ENCODE measurements around the gene LINS1.
"Not testable (repeated sequence)": the region's sequence is repeated elsewhere in the genome, so short reads cannot be mapped to it uniquely, and the experiment has no call there.

LINS1 gene

DNA sequence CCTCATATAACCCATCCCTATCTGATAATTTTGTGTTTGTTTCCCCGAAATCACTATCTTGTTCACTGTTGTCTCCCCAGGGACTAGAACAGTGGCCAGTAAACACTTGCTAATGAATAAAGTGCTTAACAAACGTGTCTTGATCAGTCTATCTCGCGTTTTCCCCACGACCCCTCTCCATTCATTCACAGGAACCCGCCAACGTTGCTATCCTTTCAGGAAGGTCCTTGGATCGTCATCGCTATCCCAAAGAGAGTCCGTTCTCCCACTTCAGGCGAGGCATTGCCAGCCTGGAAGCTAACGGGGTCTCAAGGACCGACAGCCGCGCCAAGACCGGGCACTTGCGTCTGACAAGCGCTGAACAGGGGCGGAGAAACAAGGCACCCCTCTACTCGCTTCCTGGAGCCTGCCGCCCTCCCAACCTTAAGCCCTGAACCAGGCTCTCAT lies 344 bp downstream of the LINS1 start:
- DNase-seq: no peak

DNA sequence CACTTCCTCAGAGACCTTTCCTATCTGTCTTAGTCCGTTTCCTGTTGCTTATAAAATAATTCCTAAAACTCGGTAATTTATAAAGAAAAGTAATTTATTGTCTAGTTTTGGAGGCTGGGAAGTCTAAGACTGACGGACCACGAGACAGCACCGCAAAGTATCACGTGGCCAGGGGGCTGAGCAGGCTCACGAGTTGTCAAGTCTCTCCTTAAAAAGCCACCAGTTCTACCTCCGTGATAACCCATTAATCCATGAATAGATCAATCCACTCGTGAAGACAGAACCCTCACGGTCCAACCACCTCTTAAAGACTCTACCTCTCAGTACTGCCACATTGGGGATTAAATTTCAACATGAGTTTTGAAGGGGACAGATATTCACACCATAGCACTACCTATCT lies 821 bp downstream of the LINS1 start:
- DNase-seq: peak; percentile 52

DNA sequence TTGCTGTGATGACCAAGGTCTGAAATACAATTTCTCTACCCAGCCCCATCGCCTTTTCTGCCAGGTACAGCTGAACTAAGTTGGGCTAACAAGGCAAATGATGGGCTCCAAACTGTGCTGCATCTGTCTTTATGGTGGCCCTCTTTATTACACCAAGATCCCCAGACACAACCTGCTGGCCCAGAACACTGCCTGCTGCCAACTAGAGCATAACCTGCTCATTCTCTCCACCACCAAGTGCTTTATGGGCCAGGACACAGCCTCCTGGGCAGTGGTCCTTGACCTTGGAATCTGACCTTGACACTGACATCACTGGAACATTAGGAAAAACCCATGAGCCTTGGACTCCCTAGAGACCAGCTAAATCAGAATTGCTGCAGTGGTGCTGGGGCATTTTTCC lies 3.3 kb downstream of the LINS1 start:
- no peak for DNase-seq

DNA sequence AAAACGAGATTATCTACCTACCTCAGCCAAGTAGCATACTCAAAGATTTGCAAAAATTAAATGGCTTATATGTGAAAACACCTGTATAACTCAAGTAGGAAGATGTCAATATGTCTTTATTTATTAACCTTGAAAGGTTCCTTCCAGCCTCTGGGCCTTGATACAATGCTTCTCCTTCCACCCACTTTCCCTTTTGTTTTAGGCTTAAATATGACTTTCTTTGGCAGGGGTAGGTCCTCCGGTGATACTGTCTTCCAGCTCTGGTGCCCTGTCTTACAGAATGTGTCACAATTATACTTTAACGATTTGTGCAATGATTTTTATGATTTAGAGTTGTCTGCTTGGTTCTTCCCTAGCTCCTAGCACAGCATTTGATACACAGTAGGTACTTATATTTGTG lies 4.1 kb downstream of the LINS1 start:
- no peak for DNase-seq

DNA sequence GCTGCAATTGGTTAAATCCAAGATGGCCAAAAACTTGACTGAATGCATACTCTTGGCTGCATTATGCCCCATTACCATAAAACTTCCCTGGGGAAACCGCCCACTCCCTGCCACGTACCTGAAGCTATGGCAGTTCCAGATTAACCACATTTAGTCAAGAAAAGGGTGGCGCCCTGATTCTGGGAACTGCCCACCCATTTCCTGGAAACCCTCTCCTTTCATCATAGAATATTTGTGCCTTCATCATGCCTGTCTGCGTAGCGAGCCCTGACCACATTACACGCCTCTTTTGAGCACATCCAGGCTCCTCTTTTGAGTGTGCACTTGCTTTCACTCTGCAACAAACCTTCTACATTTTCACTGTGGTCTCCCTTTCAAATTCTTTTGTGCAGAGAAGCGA lies 5.2 kb downstream of the LINS1 start:
- peak; percentile 96 for DNase-seq

DNA sequence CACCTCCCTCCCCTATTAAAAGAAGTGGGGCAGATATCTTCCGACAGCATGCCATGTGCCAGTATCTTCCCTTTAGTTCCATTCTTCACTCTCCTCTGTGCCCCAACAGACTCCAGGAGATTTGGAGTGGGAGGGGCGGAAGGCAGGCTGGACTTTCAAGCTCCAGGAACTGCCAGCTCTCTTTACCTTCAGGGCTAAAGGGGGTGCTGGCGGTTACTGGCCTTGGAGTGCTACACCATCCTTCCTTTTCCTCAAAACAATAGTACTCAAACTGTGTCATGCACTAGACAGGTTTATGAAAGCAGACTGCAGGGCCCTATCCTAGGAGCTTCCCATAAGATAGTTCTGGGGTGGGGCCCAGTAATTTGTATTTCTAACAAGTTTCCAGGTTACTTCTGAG lies 6.0 kb downstream of the LINS1 start:
- no peak for DNase-seq

DNA sequence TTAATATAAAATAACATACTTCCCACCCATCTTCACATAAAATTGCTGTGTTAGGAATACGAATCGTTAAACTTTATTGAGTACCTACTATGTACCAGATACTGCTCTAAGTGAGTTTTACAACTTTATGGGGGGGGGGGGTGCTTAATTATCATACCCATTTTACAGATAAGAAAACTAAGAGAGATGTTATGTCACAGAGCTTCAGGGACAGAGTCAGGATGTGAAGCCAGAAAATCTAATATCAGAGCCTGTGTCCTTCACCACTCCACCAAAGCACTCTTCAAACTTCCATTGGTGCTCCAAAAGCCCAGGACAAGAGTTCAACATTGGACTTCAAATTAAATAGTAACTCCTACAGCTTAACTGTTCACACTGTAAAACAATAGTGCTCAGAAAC lies 8.6 kb downstream of the LINS1 start:
- no peak for DNase-seq

DNA sequence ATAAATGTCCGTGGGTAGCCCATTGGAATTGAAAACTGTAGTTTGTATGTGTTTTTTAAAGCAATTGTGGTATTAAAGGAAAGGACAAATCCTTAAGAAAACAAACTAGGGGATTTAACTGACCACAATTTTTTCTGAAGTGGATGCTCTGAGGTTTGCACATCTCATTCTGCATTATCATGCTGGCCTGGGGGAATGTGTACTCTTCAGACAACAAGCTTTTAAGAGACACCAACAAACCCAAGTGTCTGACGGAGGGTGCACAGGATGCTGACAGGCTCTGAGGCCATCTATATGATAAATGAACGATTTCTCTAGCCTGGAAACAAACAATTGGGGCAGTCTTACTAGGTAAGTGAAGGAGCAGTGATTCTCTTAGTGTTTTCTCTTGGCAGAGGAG lies 9.1 kb downstream of the LINS1 start:
- no peak for DNase-seq

DNA sequence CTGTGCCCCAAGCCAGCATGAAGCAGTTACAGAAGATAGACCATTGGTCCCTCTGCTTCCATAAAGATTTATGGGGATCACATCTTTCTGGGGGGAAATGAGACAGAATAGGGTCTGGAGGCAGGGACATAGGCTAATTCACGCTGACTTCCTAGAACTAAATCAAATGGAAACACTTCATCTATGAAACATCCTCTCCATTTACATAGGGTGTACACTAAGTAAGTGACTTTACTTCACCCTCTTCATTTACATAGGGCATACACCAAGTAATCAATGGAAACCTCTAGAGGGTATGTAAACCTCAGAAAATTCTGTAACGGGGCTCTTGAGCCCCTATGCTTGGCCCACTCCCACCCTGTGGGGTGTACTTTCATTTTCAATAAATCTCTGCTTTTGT lies 10.1 kb downstream of the LINS1 start:
- DNase-seq: no peak

DNA sequence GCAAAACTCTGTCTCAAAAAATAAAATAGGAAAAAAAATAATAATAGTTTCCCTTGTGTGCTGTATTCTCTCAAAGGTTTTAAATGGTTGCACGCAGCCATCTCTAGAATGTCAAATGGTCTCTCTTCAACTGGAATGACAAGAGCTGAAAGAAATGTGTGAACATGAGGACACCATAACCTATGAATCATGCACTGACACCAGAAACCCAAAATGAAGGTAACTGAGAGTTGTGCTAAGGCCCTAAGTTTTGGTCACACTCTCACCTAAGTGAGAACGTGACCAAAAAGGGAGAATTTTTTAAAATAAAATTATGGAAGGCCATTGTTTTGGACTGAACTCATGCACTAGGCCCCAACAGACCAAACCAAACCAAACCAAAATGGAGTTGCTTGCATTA lies 10.8 kb downstream of the LINS1 start:
- not testable (repeated sequence) for DNase-seq

DNA sequence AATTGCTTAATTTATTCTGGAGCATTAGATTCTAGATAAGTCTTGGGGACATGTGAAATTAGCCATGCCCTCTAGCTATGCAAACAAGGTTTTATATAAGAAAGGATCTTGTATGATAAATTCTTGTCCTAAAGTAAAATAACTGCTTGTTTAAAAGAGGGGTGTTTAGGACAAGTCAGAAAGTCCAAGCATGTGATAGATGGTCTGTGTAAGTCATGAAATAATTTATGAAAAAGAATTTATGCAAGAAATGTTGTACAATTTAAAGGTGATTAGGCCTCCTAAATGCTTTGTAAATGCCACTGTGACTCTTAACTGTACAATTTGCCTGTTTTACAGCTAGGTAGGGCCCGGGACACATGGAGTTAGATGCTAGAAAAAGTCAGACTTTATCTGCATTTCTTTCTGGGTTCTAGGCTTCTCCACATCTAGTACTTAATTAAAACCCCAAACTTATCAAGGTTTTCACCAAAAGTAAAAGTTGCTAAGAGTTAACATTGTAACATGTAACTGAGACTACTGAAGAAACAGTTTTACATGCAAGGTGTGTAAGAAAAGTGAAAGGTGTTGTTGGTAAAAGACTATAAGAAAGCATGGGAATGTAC lies 13.2 kb downstream of the LINS1 start:
- no peak for DNase-seq

DNA sequence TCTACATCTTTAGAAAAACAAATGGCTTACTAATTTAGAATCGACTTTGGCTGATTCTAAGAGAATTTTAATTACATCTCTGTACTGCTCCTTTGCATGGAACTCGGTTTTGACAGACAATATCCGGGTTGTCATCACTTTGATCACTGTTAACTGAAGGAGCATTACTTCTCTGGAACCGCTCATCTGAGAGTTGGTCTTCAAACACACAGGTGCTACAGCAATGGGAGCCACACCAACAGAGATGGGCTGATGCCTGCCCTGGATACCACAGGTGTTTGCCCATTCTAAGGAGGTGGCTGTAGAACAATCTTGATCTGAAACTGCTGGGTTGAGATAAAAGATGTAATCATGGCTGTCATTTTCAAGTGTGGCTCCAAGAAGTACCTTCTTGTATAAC lies 21.6 kb downstream of the LINS1 start:
- no peak for DNase-seq

DNA sequence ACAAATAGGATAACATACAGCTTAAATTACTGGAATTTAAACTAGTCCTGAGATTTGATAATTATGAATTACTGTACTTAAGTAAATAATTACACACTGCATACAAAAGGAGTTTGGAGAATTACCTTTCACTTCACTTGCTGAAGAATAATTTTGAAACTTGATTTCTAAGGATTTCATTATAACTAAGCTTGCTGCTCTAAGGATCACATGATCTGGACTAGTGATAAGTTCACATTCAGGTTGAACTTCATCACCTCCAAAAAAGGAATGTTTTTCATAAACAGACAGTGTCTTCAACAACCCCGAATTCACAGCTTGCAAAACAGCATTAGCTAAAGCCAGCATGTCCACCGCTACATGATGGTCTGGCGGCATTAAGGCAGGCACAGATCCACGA lies 28.5 kb downstream of the LINS1 start:
- DNase-seq: no peak

DNA sequence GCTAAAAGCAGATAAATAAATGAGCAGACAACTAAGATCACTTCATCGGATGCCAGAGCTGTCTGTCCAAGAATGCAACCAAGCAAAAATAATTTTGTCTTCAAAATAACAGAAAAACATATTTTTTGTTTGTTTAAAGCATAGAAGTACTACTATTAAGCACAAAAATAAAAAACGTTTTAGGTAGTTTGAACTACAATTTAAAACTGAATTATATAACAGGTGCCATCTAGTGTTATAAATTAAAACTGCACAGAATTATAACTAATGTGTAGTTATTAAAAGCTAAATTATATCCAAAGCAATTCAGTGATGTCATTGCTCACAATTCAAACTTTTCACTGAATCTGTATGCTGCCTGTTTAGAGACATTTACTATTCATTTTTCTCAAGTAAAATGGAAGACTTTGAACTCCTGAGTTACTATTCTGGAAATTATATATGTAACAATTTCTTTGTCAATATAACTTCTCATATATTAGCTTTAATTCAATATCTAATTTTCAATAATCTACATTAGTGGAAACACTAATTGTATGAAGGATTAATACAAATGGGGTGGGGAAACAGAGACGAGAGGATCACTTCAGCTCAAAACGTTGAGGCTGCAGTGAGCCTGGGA lies 29.5 kb downstream of the LINS1 start:
- no peak for DNase-seq

DNA sequence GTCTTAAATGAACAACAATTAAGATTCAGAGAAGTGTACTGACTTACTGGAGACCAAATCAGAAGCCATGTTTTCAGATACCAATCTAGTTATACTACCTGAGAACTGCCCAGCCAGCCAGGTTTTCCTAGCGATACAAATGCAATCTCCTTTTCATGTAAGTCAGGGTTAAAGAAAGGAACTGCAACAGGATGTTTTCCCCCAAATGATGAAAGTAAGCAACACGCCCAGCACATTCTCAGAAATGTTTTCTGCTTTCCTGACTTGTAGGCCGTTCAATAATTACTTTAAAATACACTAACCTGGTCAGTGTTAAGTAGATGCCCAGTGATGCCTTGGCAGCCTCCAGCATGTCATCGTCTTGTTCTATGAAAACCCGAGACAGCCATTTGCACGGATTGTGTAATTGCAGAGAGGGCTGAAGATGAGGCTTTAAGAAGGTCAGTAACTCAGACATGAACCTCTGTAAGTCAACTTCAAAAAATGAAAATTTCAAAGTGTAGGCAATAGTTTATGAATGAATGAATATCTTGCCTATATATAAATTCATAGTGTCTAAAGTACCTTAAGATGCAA lies 30.3 kb downstream of the LINS1 start:
- no peak for DNase-seq

DNA sequence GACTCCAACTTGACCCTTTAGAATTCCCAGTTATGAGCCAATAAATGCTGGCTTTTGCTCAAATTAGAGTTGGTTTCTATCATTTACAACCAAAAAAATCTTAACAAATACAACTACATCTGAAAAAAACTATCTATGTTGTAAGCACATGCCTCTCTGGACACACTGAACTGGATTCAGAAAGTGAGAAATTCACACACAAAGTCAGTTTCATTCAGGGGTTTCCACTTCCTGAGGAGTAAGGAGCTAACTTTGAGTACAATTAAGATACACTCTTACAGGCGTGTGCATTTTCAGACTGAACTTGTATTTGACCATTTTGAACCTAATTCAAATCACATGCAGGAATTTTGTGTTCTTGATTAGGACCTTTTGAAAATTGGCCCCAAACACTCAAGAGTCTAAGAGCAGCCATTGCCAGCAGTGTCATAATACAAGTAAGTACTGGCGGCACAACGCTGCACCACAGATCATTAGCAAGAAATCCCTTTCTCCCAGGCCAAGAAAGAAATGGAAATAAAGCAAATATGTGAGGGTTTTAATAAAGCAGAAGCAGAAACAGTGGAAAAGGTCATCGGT lies 31.2 kb downstream of the LINS1 start:
- no peak for DNase-seq

DNA sequence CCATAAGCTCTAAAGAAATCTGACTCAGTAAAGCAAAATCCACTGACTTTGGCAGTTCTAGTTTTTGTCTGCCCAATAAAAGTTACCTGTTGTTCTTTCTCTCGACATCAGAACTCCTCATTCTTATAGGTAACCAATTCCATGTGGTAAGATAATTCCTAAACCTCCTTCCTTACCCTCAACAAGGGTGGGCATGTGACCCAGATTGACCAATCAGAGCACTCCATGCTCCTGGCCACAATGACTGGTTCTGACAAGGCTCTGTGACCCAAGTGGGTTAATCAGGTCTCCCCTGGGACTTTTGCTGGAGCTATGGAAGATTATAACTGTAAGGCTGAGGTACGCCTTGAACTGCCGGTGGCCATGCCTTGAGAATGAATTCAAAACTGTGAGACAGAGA lies 31.7 kb downstream of the LINS1 start:
- no peak for DNase-seq

DNA sequence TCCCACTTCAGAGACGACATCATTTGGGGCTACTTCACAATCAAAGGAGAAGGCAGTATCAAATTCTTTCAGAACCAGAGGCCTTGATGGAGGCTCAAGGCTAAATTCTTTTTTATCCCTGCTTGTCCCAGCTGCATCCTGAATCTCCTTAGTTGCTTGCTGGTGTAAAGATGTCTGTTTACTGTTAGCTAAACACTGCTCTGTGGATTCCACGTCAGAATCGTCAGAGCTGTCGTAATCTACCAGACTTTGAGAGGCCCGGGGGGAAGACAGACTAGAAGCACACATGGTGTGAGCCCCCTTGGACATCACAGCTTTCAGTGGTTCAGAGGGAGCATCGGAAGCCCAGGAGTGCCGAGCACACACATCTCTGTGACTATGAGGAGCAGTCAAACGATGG lies 32.6 kb downstream of the LINS1 start:
- no peak for DNase-seq

DNA sequence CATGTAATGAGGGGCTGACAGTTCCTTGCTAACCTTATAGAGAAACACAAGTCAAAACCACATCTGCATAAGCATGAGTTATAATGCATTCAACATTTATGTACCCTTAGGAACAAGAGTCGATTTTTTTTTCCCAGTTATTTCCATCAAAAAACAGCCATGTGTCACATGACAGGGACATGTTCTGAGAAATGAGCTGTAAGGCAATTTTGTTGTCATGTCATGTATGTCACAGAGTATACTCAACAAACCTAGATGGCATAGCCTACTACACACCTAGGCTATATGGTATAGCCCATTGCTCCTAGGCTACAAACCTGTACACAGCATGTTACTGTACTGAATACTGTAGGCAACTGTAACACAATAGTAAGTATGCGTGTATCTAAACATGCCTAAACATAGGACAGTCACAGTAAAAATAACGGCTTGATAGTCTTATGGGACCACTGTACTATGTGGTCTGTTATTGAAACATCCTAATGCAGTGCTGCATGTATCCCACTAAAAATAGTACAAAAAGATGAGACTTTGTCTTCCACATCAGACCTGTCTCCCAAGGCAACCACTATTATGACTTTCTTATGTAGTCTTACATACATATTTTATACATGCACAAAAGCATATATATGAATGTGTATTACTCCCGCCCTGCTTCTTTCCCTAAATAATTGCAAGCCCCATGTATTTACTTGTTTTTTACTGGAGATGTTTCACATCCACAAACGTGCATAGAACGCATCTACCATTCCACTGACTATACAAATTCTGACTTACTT lies 34.9 kb downstream of the LINS1 start:
- DNase-seq: no peak

DNA sequence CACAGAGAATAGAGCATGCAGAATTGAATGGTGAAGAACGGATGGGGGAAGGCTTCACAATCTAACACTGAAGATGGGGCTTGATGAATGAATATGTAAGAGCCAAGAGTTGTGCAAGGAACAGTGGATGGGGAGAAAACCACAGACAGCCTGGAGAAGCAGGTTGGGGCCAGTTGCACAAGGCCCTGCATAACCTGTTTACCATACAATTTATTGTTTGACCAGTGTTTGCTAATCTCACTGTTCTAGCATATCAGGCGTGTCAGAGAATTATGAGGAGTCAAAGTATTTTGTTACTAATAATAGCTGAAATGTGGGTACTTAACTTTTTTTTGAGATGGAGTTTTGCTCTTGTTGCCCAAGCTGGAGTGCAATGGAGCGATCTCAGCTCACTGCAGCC lies 36.4 kb downstream of the LINS1 start:
- no peak for DNase-seq

DNA sequence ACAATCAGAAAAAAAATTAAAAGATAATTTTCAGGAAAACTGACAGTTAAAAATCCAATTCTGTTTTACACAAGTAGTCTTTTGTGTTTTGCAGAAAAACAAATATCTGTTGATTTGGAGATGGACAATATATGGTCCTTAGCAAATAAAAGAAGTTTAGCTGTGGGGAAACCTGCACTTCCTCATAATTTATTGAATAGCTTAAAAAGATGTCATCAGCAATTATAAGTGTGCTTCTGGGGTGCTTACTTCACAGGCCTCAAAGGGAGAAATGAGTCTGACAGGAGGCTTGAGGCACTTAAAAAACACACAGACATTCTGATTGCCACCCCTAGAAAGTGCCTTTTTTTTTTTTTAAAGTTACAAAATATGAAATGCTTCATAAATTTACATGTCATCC lies 41.7 kb downstream of the LINS1 start:
- no peak for DNase-seq

DNA sequence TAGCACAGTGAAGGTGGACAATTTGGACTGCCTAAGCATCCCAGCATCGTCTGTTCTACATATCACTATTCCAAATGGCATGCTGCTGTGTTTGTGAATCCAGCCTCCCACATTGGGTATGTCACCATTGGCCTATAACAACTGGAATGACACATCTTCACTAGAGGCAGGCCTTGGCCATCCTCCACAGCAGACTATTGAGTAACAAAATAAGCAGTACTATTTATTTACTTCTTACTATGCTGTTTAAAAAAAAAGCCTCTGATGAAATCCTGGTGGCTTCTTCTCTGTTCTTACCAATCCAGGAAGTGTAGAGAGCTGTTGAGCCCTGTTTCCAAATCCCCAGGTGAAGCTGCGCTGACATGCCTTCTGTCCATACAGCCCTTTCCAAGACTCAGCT lies 42.7 kb downstream of the LINS1 start:
- DNase-seq: no peak

DNA sequence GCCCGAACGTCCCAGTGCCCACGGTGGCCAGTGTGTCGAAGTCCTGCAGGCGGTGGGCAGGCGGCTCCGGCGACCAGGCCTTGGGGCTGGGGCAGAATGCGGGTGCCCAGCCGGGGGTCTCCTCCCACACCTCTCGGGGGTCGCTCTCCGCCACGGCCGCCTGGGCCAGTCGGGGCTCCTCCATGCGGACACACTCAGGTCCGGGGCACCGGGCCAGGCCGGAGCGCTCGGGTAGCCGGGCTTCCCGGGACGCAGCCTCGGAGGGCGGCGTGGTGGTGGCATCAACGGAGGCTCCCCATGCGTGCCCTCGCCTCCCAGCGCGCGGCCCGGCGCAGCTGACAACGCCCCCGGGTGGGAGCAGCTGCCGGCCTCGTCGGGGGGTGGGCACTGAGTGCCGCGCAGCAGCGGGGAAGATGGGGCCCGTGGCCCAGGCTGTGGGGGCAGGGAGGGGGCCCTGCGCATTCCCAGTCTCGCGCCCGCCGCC lies 43.2 kb downstream of the LINS1 start:
- no peak for DNase-seq

DNA sequence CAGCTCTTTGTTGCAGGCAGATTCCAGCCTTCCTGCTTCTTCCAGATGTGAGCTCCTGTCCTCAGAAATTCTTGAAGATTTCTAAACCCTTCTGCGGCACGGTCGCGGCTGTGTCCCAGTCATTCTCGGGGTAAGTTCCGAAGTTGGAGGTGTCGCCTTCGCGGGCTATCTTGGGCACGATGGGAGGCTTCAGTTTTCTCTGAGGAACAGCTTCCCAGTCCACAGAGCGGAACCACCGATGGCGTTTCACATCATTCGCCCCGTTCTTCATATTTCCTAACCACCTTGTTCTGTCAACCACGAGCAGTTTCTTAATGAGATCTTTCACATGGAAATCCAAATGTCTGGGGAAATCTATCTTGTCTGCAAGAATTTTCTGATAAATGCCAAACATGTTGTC lies 48.5 kb downstream of the LINS1 start:
- DNase-seq: no peak

Data from stimulated activated CD4-positive, alpha-beta T cell treated with anti-CD3 and anti-CD28 coated beads, Interleukin-4, amount 100 ng/mL, for 24 hours (primary cell).